ENCODE results near the gene NRXN2.

GRCh38 chr11:64661146-64661545 is 61.9 kb downstream of the NRXN2 start:
- TF ChIP-seq KLF10 (tag by site-specific recombination; IDR thresholded peaks at IDR 0.05) = no peak
- no peak for TF ChIP-seq ZBTB8A (tag by site-specific recombination; IDR thresholded peaks at IDR 0.05)
